HepG2 (cell line): ENCODE measurements around the gene WNT3A.

Source experiments
- EP300 ChIP-seq, 3 experiments: sonication (generic) in 1 of 3; formaldehyde crosslinking in 1 of 3; IDR thresholded peaks; 2 replicates each; pipeline versions ENCODE4 v1.5.1 to v1.6.1; 2011 to 2020; ENCODE audit warnings: low read depth in 2 of 3, low read length in 2 of 3, borderline replicate concordance in 1 of 3, improper control_type of control experiment in 1 of 3, mild to moderate bottlenecking in 1 of 3, missing genetic modification reagents in 1 of 3, moderate library complexity in 1 of 3
- ERF ChIP-seq: IDR thresholded peaks from 2 replicates; pipeline ENCODE4 v1.6.1; 2018; ENCODE audit warnings: missing biosample characterization, missing genetic modification reagents
- HOXA3 ChIP-seq: sonication (generic); formaldehyde crosslinking; IDR thresholded peaks from 2 replicates; pipeline ENCODE4 v1.5.0; 2020; ENCODE audit warnings: missing genetic modification reagents
- JUN ChIP-seq: sonication (generic); formaldehyde crosslinking; IDR thresholded peaks from 2 replicates; pipeline ENCODE4 v1.4.0; 2020; ENCODE audit warnings: mild to moderate bottlenecking, missing genetic modification reagents
- NBN ChIP-seq: fragments of 450-650 bp; conservative IDR thresholded peaks from 2 replicates; pipeline ENCODE4 v1.6.1; 2017
- NONO ChIP-seq, 2 experiments: fragments of 450-650 bp in 1 of 2; sonication (generic) in 1 of 2; formaldehyde crosslinking in 1 of 2; IDR thresholded peaks in 1 of 2; conservative IDR thresholded peaks in 1 of 2; 2 replicates each; pipeline versions ENCODE4 v1.6.1 to v1.8.0; 2017 to 2022; ENCODE audit warnings: mild to moderate bottlenecking in 1 of 2, missing genetic modification reagents in 1 of 2, moderate library complexity in 1 of 2
- PHF21A ChIP-seq: sonication (generic); formaldehyde crosslinking; IDR thresholded peaks from 2 replicates; pipeline ENCODE4 v1.5.0; 2020; ENCODE audit warnings: mild to moderate bottlenecking, missing genetic modification reagents
- RAD21 ChIP-seq: fragments of 450-650 bp; formaldehyde crosslinking; IDR thresholded peaks from 2 replicates; pipeline ENCODE4 v1.5.0; 2020; ENCODE audit warnings: mild to moderate bottlenecking
- RCOR2 ChIP-seq: IDR thresholded peaks from 2 replicates; pipeline ENCODE4 v1.6.1; 2016; ENCODE audit warnings: missing biosample characterization, missing genetic modification reagents
- ZFP90 ChIP-seq: sonication (generic); formaldehyde crosslinking; IDR thresholded peaks from 2 replicates; pipeline ENCODE4 v1.8.0; 2022; ENCODE audit warnings: missing genetic modification reagents, mild to moderate bottlenecking, inconsistent platforms, borderline replicate concordance
- TF ChIP-seq, protein P1 (sequence below): sonication (generic); formaldehyde crosslinking; IDR thresholded peaks from 2 replicates; pipeline ENCODE4 v1.4.0; 2020; ENCODE audit warnings: low read depth, missing genetic modification reagents
- TF ChIP-seq, protein P2 (sequence below): sonication (generic); formaldehyde crosslinking; IDR thresholded peaks from 2 replicates; pipeline ENCODE4 v1.4.0; 2020; ENCODE audit warnings: missing genetic modification reagents
- TF ChIP-seq, protein P3 (sequence below): sonication (generic); formaldehyde crosslinking; IDR thresholded peaks from 2 replicates; pipeline ENCODE4 v1.5.0; 2020; ENCODE audit warnings: mild to moderate bottlenecking, missing genetic modification reagents, moderate library complexity

DNA sequence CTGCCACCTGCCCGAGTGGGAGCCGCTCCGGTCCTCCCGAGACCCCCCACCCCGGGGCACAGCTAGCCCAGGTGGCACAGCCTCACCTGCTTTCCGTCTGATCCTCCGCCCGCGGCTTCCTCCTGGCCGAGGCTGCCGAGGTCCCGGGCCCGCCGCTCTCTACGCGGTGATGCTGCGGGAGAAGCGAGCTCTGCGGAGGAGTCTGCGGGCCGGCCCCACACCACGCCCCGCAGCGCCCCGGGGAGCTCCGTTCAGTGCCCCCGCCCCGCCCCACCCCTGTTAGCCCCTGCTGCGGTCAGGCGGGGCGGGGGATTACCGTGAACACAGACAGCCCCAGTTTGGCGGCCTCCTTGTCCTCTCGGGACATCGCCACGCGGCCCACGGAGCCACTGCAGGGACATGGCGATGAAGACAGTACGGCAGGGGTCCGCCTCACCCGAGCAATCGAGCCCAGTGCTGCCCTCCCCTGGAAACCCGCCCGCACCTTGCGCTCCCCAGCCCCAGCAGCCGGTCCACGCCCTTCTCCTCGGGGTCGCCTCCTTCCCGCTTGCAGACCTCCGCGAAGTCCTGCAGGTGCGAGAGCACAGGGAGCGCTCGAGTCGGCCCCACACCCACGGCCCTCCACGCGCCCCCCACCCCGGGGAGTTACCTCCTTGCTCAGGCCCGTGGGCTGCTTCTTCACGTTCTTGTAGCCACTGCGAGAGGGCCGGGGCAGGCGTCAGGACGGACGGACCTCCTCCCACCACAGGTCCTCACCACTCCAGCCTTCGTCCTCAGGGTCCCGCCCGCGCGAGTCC is 95.4 kb downstream of the WNT3A start:
- TF ChIP-seq, protein P1, sequence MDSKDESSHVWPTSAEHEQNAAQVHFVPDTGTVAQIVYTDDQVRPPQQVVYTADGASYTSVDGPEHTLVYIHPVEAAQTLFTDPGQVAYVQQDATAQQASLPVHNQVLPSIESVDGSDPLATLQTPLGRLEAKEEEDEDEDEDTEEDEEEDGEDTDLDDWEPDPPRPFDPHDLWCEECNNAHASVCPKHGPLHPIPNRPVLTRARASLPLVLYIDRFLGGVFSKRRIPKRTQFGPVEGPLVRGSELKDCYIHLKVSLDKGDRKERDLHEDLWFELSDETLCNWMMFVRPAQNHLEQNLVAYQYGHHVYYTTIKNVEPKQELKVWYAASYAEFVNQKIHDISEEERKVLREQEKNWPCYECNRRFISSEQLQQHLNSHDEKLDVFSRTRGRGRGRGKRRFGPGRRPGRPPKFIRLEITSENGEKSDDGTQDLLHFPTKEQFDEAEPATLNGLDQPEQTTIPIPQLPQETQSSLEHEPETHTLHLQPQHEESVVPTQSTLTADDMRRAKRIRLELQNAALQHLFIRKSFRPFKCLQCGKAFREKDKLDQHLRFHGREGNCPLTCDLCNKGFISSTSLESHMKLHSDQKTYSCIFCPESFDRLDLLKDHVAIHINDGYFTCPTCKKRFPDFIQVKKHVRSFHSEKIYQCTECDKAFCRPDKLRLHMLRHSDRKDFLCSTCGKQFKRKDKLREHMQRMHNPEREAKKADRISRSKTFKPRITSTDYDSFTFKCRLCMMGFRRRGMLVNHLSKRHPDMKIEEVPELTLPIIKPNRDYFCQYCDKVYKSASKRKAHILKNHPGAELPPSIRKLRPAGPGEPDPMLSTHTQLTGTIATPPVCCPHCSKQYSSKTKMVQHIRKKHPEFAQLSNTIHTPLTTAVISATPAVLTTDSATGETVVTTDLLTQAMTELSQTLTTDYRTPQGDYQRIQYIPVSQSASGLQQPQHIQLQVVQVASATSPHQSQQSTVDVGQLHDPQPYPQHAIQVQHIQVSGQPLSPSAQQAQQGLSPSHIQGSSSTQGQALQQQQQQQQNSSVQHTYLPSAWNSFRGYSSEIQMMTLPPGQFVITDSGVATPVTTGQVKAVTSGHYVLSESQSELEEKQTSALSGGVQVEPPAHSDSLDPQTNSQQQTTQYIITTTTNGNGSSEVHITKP (CRISPR knock-in tag): no peak
- TF ChIP-seq PHF21A (CRISPR knock-in tag): no peak
- TF ChIP-seq NBN: no peak
- TF ChIP-seq, protein P2, sequence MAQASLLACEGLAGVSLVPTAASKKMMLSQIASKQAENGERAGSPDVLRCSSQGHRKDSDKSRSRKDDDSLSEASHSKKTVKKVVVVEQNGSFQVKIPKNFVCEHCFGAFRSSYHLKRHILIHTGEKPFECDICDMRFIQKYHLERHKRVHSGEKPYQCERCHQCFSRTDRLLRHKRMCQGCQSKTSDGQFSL (CRISPR knock-in tag): no peak
- no peak for TF ChIP-seq JUN (CRISPR knock-in tag)
- TF ChIP-seq RAD21 (CRISPR knock-in tag): no peak
- no peak for TF ChIP-seq NONO (IDR thresholded peaks at IDR 0.05)
- TF ChIP-seq NONO (CRISPR knock-in tag; conservative IDR thresholded peaks at IDR 0.05): no peak
- no peak for TF ChIP-seq EP300 (IDR thresholded peaks at IDR 0.05; ENCODE audit: low read depth in 2 of 2, low read length in 2 of 2)
- no peak for TF ChIP-seq EP300 (CRISPR knock-in tag; IDR thresholded peaks at IDR 0.05; ENCODE audit: borderline replicate concordance)
- TF ChIP-seq HOXA3 (CRISPR knock-in tag): no peak
- TF ChIP-seq, protein P3, sequence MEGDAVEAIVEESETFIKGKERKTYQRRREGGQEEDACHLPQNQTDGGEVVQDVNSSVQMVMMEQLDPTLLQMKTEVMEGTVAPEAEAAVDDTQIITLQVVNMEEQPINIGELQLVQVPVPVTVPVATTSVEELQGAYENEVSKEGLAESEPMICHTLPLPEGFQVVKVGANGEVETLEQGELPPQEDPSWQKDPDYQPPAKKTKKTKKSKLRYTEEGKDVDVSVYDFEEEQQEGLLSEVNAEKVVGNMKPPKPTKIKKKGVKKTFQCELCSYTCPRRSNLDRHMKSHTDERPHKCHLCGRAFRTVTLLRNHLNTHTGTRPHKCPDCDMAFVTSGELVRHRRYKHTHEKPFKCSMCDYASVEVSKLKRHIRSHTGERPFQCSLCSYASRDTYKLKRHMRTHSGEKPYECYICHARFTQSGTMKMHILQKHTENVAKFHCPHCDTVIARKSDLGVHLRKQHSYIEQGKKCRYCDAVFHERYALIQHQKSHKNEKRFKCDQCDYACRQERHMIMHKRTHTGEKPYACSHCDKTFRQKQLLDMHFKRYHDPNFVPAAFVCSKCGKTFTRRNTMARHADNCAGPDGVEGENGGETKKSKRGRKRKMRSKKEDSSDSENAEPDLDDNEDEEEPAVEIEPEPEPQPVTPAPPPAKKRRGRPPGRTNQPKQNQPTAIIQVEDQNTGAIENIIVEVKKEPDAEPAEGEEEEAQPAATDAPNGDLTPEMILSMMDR (CRISPR knock-in tag): peak; percentile 75
- no peak for TF ChIP-seq ERF (CRISPR knock-in tag)
- no peak for TF ChIP-seq RCOR2 (CRISPR knock-in tag)
- no peak for TF ChIP-seq ZFP90 (CRISPR knock-in tag)
